ENCODE data around the gene SIX4. TPM values are rescaled to one million over a fixed set of nuclear protein-coding genes. Genes with fewer than 3 reads are reported as not detected.
A peak's percentile ranks its signal among the peaks of the same experiment; 100 is the strongest.

SIX4 gene
- 2.5 to 4.5 TPM (median 4.0 TPM) in 3 replicates for polyA plus RNA-seq
- 0.80 TPM for polyA plus RNA-seq (2011; ENCODE audit: low read depth)
- polyA plus RNA-seq (2011; cell fraction: cytosol; rRNA removed) = 1.6 and 2.5 TPM in 2 replicates
- polyA plus RNA-seq (2011; cell fraction: nucleus; rRNA removed) = 3.3 and 3.4 TPM in 2 replicates
- 1.1 and 3.0 TPM in 2 replicates for polyA plus RNA-seq (2012; ENCODE audit: low replicate concordance)
- 4.7 to 8.3 TPM (median 5.8 TPM) in 3 replicates for polyA minus RNA-seq
- polyA minus RNA-seq (2011; cell fraction: cytosol; rRNA and poly(A)+ RNA removed) = 3.8 TPM
- polyA minus RNA-seq (2011; cell fraction: nucleus; rRNA and poly(A)+ RNA removed) = 2.5 and 4.2 TPM in 2 replicates

- DNase-seq (ENCODE audit: low read depth, low spot score) = peak; percentile 50
- H3K36me3 ChIP-seq (ENCODE audit: control insufficient read depth in 2 of 2, extremely low read depth in 1 of 2, insufficient read depth in 2 of 2, low read length in 2 of 2) = peaks cover 1 to 7% of the 10 kb centered on the region in 2 experiments
- peaks cover 4% of the 10 kb centered on the region for H3K4me1 ChIP-seq (ENCODE audit: control insufficient read depth, extremely low read depth, insufficient read depth, low read length)
- H3K9ac ChIP-seq (ENCODE audit: control insufficient read depth, extremely low read depth, insufficient read depth, low read length) = peak within 1 kb of the TSS; percentile 82
- peak within 1 kb of the TSS; percentile 80 for H3K27ac ChIP-seq (ENCODE audit: control insufficient read depth, insufficient read depth, low read length)
- TF ChIP-seq CTCF (optimal IDR thresholded peaks at IDR 0.05 in 1 of 3, IDR thresholded peaks at IDR 0.05 in 1 of 3, conservative IDR thresholded peaks at IDR 0.05 in 1 of 3; ENCODE audit: extremely low read depth in 1 of 3, insufficient read depth in 2 of 3, low read length in 3 of 3) (no peak), EZH2 (IDR thresholded peaks at IDR 0.05; ENCODE audit: low read length) (no peak)
- no peaks in the 10 kb centered on the region for H4K20me1 ChIP-seq (ENCODE audit: control insufficient read depth, extremely low read depth, insufficient read depth, low read length)
- peak within 1 kb of the TSS; percentile 97 for H2AFZ ChIP-seq (ENCODE audit: control insufficient read depth, low read length)
- no peaks in the 10 kb centered on the region for H3K9me3 ChIP-seq (ENCODE audit: control insufficient read depth, low read depth, low read length)
- peak; percentile 89 for FAIRE-seq
- H3K79me2 ChIP-seq (ENCODE audit: control insufficient read depth, insufficient read depth, low read length) = peaks cover 21% of the 10 kb centered on the region
- peak within 1 kb of the TSS; percentile 74 for H3K4me2 ChIP-seq (ENCODE audit: control insufficient read depth, extremely low read depth, insufficient read depth, low read depth, low read length)
- peak within 1 kb of the TSS; percentile 61 to 97 (median 86) for H3K4me3 ChIP-seq (ENCODE audit: control insufficient read depth in 2 of 3, extremely low read depth in 1 of 3, insufficient read depth in 2 of 3, low read depth in 1 of 3, low read length in 3 of 3)
- no peaks in the 10 kb centered on the region for H3K27me3 ChIP-seq (ENCODE audit: control insufficient read depth, extremely low read depth, insufficient read depth, low read length)
- dilution Hi-C loops (cut with MboI; ENCODE audit: extremely low pct_ligation_motif_present, low sequenced_read_pairs) = no loop called here
- no peaks in the 10 kb centered on the region for H3K9me1 ChIP-seq (ENCODE audit: control insufficient read depth, extremely low read depth, insufficient read depth, low read length)
Observed at GRCh38 chr14:60723907-60724618, at the start of gene SIX4. TSS of gene SIX4 (minus strand) at chr14:60724351. CDS start at chr14:60724074, 277 bp downstream.

- Histone ChIP-seq H3K36me3 (ENCODE audit: control insufficient read depth in 2 of 2, extremely low read depth in 1 of 2, insufficient read depth in 2 of 2, low read length in 2 of 2) (no peaks in the 10 kb centered on the region), H3K79me2 (ENCODE audit: control insufficient read depth, insufficient read depth, low read length) (peaks cover 58% of the 10 kb centered on the region), H3K4me3 (ENCODE audit: control insufficient read depth in 2 of 3, extremely low read depth in 1 of 3, insufficient read depth in 2 of 3, low read depth in 1 of 3, low read length in 3 of 3) (no peak overlapping the region), H3K4me1 (ENCODE audit: control insufficient read depth, extremely low read depth, insufficient read depth, low read length) (peaks cover 41% of the 10 kb centered on the region), H3K9ac (ENCODE audit: control insufficient read depth, extremely low read depth, insufficient read depth, low read length) (no peak overlapping the region), H2AFZ (ENCODE audit: control insufficient read depth, low read length) (no peak overlapping the region), H4K20me1 (ENCODE audit: control insufficient read depth, extremely low read depth, insufficient read depth, low read length) (no peaks in the 10 kb centered on the region), H3K9me3 (ENCODE audit: control insufficient read depth, low read depth, low read length) (no peaks in the 10 kb centered on the region), H3K27ac (ENCODE audit: control insufficient read depth, insufficient read depth, low read length) (no peak overlapping the region), H3K4me2 (ENCODE audit: control insufficient read depth, extremely low read depth, insufficient read depth, low read depth, low read length) (no peak overlapping the region), H3K9me1 (ENCODE audit: control insufficient read depth, extremely low read depth, insufficient read depth, low read length) (no peaks in the 10 kb centered on the region), H3K27me3 (ENCODE audit: control insufficient read depth, extremely low read depth, insufficient read depth, low read length) (no peaks in the 10 kb centered on the region)
- FAIRE-seq (peak; percentile 20), DNase-seq (ENCODE audit: low read depth, low spot score) (no peak)
- TF ChIP-seq EZH2 (IDR thresholded peaks at IDR 0.05; ENCODE audit: low read length) (no peak), CTCF (optimal IDR thresholded peaks at IDR 0.05 in 1 of 3, IDR thresholded peaks at IDR 0.05 in 1 of 3, conservative IDR thresholded peaks at IDR 0.05 in 1 of 3; ENCODE audit: extremely low read depth in 1 of 3, insufficient read depth in 2 of 3, low read length in 3 of 3) (no peak)
- dilution Hi-C loops (cut with MboI; ENCODE audit: extremely low pct_ligation_motif_present, low sequenced_read_pairs) = no loop called here
Observed at GRCh38 chr14:60773558-60773957, 49.4 kb upstream of the SIX4 start.

Data from keratinocyte (primary cell).